HFFc6 (cell line): ENCODE data around the gene C1orf159. TPM values are rescaled to one million over a fixed set of nuclear protein-coding genes. Genes with fewer than 3 reads are reported as not detected.
A peak's percentile ranks its signal among the peaks of the same experiment; 100 is the strongest.
"Not testable (repeated sequence)": the region's sequence is repeated elsewhere in the genome, so short reads cannot be mapped to it uniquely, and the experiment has no call there.

ENCODE experiments used
- DNase-seq: peaks from one replicate; pipeline ENCODE4 v3.0.0-alpha.2; 2018
- H3K27ac Mint-ChIP-seq: 2 replicates; pipeline ENCODE4 v1.8.0; 2020; ENCODE audit warnings: mild to moderate bottlenecking, mixed read lengths
- H3K27me3 Mint-ChIP-seq: 2 replicates; pipeline ENCODE4 v1.8.0; 2021; ENCODE audit warnings: mild to moderate bottlenecking, moderate library complexity, mixed read lengths; ENCODE audit not compliant: insufficient read depth
- H3K36me3 Mint-ChIP-seq: 2 replicates; pipeline ENCODE4 v1.8.0; 2021; ENCODE audit warnings: low read depth, mixed read lengths
- H3K4me1 Mint-ChIP-seq: 2 replicates; pipeline ENCODE4 v1.8.0; 2020; ENCODE audit warnings: low read depth, mixed read lengths
- H3K4me3 Mint-ChIP-seq: 2 replicates; pipeline ENCODE4 v1.8.0; 2020; ENCODE audit warnings: mild to moderate bottlenecking, moderate library complexity, mixed read lengths
- H3K9me3 Mint-ChIP-seq: 2 replicates; pipeline ENCODE4 v1.8.0; 2020; ENCODE audit warnings: mild to moderate bottlenecking, mixed read lengths
- total RNA-seq, 6 experiments: library from RNA; stranded (reverse); fragmentation: NEBNext Ultra II Directional; extraction: Animal tissue kit (Norgen Biotek cat#: 25700); gene quantifications; 2 replicates in 1 of 6; 3 replicates in 5 of 6; pipeline ENCODE4 v1.2.3, GENCODE V29; 2021
- TF ChIP-seq, protein P1 (sequence below): fragments of 200-600 bp; sonication (generic); IDR thresholded peaks from 2 replicates; pipeline ENCODE4 v1.5.0; 2021; ENCODE audit warnings: antibody characterized with exemption, mild to moderate bottlenecking

Gene C1orf159
- total RNA-seq, 6 experiments from 2014 or later: 8.7 to 10.3 (median 9.6) TPM

DNA sequence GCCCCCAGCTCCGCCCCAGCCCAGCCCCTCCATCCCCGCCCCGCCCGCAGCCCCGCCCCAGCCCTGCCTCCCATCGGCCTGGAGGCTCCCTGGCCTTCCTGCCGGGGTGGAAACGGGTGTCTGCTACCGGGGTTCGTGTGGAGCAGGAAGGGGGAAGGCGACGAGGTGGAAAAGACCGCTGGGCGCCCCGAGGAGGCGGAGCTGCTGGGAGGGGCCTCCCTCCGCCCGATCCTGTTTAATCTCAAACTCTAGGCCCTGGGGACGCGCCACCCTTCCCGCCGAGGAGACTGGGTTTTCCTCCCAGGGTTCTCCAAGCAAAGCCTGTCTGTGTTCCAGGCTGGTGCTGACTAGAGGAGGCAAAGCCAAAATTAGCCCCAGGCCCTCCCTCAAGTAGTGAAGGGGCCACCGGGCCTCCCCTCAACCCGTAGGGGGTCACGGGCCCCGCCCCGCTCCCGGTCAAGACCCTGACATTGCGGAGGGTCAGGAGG lies 41.6 kb upstream of the C1orf159 start:
- H3K36me3 Mint-ChIP-seq: peaks cover 12% of the 10 kb centered on the region
- no peaks in the 10 kb centered on the region for H3K4me1 Mint-ChIP-seq
- H3K9me3 Mint-ChIP-seq: peaks cover 19% of the 10 kb centered on the region
- TF ChIP-seq, protein P1, sequence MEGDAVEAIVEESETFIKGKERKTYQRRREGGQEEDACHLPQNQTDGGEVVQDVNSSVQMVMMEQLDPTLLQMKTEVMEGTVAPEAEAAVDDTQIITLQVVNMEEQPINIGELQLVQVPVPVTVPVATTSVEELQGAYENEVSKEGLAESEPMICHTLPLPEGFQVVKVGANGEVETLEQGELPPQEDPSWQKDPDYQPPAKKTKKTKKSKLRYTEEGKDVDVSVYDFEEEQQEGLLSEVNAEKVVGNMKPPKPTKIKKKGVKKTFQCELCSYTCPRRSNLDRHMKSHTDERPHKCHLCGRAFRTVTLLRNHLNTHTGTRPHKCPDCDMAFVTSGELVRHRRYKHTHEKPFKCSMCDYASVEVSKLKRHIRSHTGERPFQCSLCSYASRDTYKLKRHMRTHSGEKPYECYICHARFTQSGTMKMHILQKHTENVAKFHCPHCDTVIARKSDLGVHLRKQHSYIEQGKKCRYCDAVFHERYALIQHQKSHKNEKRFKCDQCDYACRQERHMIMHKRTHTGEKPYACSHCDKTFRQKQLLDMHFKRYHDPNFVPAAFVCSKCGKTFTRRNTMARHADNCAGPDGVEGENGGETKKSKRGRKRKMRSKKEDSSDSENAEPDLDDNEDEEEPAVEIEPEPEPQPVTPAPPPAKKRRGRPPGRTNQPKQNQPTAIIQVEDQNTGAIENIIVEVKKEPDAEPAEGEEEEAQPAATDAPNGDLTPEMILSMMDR: no peak
- peak; percentile 77 for DNase-seq
- H3K4me3 Mint-ChIP-seq: peak overlapping the region; percentile 66
- peak overlapping the region; percentile 51; the same call in 1 of the 2 replicates for H3K27ac Mint-ChIP-seq
- H3K27me3 Mint-ChIP-seq: peaks cover 4% of the 10 kb centered on the region

DNA sequence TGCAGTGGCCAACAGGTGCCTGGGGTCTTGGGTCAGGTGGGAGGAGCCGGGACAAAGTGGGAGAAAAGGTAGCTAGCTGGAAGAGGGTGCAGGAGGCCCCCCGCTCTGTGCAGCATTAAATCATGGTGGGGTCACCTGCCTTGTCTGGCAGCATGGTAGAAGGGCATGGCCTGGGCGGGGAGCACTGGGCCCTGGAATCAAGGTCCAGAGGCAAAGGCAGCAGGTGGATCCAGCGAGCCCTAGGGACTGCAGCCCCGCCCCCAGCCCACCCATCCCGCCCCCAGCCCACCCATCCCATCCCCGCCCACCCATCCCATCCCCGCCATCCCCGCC lies 41.1 kb upstream of the C1orf159 start:
- Mint-ChIP-seq H3K9me3 (peaks cover 23% of the 10 kb centered on the region), H3K4me3 (no peak overlapping the region), H3K36me3 (peaks cover 16% of the 10 kb centered on the region), H3K27ac (no peak overlapping the region), H3K27me3 (peaks cover 4% of the 10 kb centered on the region), H3K4me1 (no peaks in the 10 kb centered on the region)
- no peak for DNase-seq
- TF ChIP-seq, protein P1: no peak

DNA sequence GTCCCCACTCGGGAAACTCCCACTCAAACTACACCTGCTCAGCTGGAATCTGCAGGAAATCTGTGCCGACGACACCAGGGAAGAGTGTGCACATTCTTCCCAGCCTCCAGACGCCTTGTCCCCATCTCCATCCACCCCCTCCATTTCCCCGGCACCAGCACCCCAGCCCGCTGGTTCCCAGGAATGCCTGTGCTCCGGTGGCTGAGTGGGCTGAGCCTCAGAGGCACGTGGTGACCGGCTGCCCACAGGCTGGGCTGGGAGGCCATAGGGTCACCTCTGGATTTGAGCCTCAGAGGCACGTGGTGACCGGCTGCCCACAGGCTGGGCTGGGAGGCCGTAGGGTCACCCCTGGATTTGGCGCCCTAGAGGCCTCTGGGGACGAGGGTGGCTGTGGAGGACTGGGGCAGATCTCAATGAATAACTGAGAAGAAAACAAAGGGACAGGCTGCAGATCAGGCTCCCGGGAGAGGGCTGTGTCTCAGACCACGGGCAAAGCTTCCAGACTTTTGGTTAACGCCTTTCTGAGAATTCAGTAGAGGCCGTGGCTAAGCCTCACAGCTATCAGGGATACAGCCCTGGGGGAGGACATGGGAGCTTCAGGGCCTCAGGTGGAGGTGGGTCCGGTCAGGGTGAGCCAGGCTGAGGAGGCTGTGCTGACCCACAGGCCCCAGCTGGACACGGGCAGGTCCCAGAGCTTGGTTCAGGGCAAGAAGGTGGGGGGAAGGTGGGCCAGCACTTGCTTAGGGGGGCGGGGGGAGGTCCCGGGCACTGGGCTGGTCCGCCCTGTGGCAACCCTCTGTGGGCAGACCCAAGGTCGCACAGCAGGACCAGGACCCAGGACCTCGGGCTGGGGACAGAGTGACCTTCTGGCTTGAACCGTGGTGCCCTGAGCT lies 40.5 kb upstream of the C1orf159 start:
- no peak for DNase-seq
- peaks cover 16% of the 10 kb centered on the region for H3K36me3 Mint-ChIP-seq
- peaks cover 25% of the 10 kb centered on the region for H3K9me3 Mint-ChIP-seq
- TF ChIP-seq, protein P1: no peak
- no peaks in the 10 kb centered on the region for H3K4me1 Mint-ChIP-seq
- peaks cover 4% of the 10 kb centered on the region for H3K27me3 Mint-ChIP-seq
- H3K4me3 Mint-ChIP-seq: no peak overlapping the region
- H3K27ac Mint-ChIP-seq: no peak overlapping the region

DNA sequence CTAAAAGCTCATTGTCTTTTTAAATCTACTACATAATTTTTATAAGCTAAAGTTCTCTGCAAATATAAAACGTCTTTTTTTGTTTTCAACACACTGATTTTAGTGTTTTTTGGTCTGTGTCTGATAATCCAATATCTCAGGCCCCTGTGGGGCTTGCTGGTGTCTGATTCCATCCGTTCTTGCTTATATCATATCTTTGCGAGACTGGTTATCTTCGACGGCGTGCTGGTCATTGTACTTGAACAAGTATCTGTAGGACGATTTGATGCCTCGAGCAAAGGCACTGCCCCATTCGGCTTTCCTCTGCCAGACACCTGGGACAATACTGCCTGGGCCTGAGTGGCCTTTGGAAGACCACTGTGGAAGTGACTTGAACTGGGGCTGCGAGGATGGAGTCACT lies 39.4 kb upstream of the C1orf159 start:
- peaks cover 25% of the 10 kb centered on the region for H3K9me3 Mint-ChIP-seq
- H3K36me3 Mint-ChIP-seq: peaks cover 16% of the 10 kb centered on the region
- peaks cover 4% of the 10 kb centered on the region for H3K27me3 Mint-ChIP-seq
- H3K4me1 Mint-ChIP-seq: no peaks in the 10 kb centered on the region
- no peak overlapping the region for H3K4me3 Mint-ChIP-seq
- no peak overlapping the region for H3K27ac Mint-ChIP-seq
- no peak for DNase-seq
- TF ChIP-seq, protein P1: no peak

DNA sequence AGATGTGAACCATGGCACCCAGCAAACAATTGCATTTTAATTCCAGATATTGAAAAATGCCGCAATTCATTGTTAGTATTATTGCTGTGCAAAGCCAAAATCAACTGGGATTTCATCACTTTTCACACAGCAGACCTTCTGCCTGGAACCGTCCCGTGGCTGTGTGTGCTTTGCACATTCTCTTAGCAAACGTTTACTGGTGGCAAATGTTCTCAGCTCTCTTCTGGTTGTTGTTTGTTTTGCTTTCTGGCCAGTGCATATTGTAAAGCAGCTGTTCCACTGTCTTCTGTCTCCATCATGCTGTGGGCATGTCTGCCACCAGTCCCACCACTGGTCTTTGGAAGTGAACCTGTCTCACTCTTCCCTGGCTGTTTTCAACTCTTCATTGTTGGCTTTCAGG lies 38.0 kb upstream of the C1orf159 start:
- TF ChIP-seq, protein P1: no peak
- no peak for DNase-seq
- Mint-ChIP-seq H3K4me1 (no peaks in the 10 kb centered on the region), H3K27me3 (peaks cover 4% of the 10 kb centered on the region), H3K27ac (no peak overlapping the region), H3K36me3 (peaks cover 16% of the 10 kb centered on the region), H3K4me3 (no peak overlapping the region), H3K9me3 (peaks cover 25% of the 10 kb centered on the region)

DNA sequence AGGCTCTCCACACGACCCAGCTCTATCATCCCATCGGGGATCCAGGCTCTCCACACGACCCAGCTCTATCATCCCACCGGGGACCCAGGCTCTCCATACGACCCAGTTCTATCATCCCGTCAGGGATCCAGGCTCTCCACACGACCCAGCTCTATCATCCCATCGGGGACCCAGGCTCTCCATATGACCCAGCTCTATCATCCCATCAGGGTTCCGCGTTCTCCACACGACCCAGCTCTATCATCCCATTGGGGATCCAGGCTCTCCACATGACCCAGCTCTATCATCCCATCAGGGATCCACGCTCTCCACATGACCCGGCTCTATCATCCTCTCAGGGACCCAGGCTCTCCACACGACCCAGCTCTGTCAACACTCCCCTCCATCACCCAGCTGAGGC lies 37.3 kb upstream of the C1orf159 start:
- not testable (repeated sequence) for H3K27ac Mint-ChIP-seq, H3K27me3 Mint-ChIP-seq, H3K4me3 Mint-ChIP-seq, H3K4me1 Mint-ChIP-seq, DNase-seq
- Mint-ChIP-seq H3K36me3 (peaks cover 16% of the 10 kb centered on the region), H3K9me3 (peaks cover 25% of the 10 kb centered on the region)

DNA sequence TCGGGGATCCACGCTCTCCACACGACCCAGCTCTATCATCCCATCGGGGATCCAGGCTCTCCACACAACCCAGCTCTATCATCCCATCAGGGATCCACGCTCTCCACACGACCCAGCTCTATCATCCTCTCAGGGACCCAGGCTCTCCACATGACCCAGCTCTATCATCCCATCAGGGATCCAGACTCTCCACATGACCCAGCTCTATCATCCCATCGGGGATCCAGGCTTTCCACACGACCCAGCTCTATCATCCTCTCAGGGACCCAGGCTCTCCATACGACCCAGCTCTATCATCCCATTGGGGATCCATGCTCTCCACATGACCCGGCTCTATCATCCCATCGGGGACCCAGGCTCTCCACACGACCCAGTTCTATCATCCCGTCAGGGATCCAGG lies 36.5 kb upstream of the C1orf159 start:
- Mint-ChIP-seq H3K9me3 (peaks cover 25% of the 10 kb centered on the region), H3K36me3 (peaks cover 16% of the 10 kb centered on the region)
- not testable (repeated sequence) for H3K4me1 Mint-ChIP-seq, H3K27me3 Mint-ChIP-seq, H3K4me3 Mint-ChIP-seq, DNase-seq, H3K27ac Mint-ChIP-seq
